Activated T-cell treated with anti-CD3 and anti-CD28 coated beads for 1 hour (primary cell): ENCODE measurements around the gene NECTIN1.
A peak's percentile ranks its signal among the peaks of the same experiment; 100 is the strongest.

Experiments
- DNase-seq: peaks from one replicate; pipeline ENCODE4 v3.0.0-alpha.2; 2020; ENCODE audit warnings: low read depth

Gene NECTIN1

GRCh38 chr11:119671561-119672015, 57.4 kb downstream of the NECTIN1 start:
- DNase-seq: no peak

- DNase-seq: no peak
Observed at GRCh38 chr11:119671051-119671450, 57.9 kb downstream of the NECTIN1 start.

GRCh38 chr11:119669487-119669886, 59.5 kb downstream of the NECTIN1 start:
- DNase-seq: no peak

GRCh38 chr11:119668676-119669075, 60.3 kb downstream of the NECTIN1 start:
- DNase-seq: no peak

GRCh38 chr11:119666463-119667131, 62.4 kb downstream of the NECTIN1 start:
- DNase-seq: peak; percentile 41

- no peak for DNase-seq
Observed at GRCh38 chr11:119666061-119666460, 62.9 kb downstream of the NECTIN1 start.

- DNase-seq: no peak
Observed at GRCh38 chr11:119664701-119665420, 64.1 kb downstream of the NECTIN1 start.

- no peak for DNase-seq
Observed at GRCh38 chr11:119664063-119664572, 64.9 kb downstream of the NECTIN1 start.

- no peak for DNase-seq
Observed at GRCh38 chr11:119663279-119663678, 65.7 kb downstream of the NECTIN1 start.

- no peak for DNase-seq
Observed at GRCh38 chr11:119661226-119661625, 67.8 kb downstream of the NECTIN1 start.

GRCh38 chr11:119659971-119660723, 68.9 kb downstream of the NECTIN1 start:
- DNase-seq: no peak

- DNase-seq: no peak
Observed at GRCh38 chr11:119652907-119653659, 75.9 kb downstream of the NECTIN1 start.

GRCh38 chr11:119651802-119652584, 77.0 kb downstream of the NECTIN1 start:
- DNase-seq: no peak

GRCh38 chr11:119650251-119650650, 78.7 kb downstream of the NECTIN1 start:
- no peak for DNase-seq

- DNase-seq: no peak
Observed at GRCh38 chr11:119647254-119647653, 81.7 kb downstream of the NECTIN1 start.

- no peak for DNase-seq
Observed at GRCh38 chr11:119645018-119645417, 84.0 kb downstream of the NECTIN1 start.

GRCh38 chr11:119644502-119644901, 84.5 kb downstream of the NECTIN1 start:
- DNase-seq: no peak

GRCh38 chr11:119643876-119644225, 85.1 kb downstream of the NECTIN1 start:
- DNase-seq: no peak

- DNase-seq: no peak
Observed at GRCh38 chr11:119643212-119643875, 85.7 kb downstream of the NECTIN1 start.

- no peak for DNase-seq
Observed at GRCh38 chr11:119641983-119642745, 86.8 kb downstream of the NECTIN1 start.
